GM21381 (cell line): ENCODE results near the gene DHRS13.

ENCODE experiments used
- ATAC-seq: cut with Tn5 transposase; IDR thresholded peaks from one replicate; pipeline ENCODE4 v1.9.1; 2021; ENCODE audit warnings: mild to moderate bottlenecking, moderate library complexity; ENCODE audit not compliant: unreplicated experiment

DHRS13 gene, protein sequence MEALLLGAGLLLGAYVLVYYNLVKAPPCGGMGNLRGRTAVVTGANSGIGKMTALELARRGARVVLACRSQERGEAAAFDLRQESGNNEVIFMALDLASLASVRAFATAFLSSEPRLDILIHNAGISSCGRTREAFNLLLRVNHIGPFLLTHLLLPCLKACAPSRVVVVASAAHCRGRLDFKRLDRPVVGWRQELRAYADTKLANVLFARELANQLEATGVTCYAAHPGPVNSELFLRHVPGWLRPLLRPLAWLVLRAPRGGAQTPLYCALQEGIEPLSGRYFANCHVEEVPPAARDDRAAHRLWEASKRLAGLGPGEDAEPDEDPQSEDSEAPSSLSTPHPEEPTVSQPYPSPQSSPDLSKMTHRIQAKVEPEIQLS

DNA sequence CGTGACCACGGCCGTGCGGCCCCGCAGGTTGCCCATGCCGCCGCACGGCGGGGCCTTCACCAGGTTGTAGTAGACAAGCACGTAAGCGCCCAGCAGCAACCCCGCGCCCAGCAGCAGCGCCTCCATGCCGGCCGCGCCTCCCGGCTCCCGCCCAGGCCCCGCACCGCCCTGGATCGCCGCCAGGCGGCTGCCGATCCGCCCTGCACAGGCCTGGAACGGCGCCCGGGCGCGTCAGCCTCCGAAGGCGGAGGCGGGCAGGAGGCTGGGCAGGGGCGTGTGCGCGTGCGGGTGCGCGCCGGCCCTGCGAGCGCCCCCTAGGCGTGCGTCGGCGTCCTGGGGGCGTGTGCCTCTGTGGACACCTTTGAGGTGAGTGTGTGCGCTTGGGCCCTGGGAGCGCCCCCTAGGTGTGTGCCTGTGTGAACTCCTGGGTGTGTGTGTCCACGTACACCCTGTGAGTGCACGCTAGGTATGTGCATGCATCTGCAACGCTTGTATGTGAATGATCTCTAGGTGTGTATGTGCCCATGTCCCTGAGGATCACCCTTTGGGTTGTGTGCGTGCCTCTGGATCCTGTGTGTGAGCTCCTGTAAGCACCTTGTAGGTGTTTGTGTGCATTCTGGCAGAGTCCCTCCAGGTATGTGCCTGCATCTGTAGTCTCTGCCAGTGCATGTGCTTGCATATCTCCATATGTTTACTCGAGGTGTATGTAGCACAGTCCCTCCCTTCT, at the start of gene DHRS13:
Gene DHRS13 (minus strand): TSS at position 261 of the 727 bp plus-strand sequence. CDS start 135 bp downstream, at position 126.
- ATAC-seq: peak; percentile 83

DNA sequence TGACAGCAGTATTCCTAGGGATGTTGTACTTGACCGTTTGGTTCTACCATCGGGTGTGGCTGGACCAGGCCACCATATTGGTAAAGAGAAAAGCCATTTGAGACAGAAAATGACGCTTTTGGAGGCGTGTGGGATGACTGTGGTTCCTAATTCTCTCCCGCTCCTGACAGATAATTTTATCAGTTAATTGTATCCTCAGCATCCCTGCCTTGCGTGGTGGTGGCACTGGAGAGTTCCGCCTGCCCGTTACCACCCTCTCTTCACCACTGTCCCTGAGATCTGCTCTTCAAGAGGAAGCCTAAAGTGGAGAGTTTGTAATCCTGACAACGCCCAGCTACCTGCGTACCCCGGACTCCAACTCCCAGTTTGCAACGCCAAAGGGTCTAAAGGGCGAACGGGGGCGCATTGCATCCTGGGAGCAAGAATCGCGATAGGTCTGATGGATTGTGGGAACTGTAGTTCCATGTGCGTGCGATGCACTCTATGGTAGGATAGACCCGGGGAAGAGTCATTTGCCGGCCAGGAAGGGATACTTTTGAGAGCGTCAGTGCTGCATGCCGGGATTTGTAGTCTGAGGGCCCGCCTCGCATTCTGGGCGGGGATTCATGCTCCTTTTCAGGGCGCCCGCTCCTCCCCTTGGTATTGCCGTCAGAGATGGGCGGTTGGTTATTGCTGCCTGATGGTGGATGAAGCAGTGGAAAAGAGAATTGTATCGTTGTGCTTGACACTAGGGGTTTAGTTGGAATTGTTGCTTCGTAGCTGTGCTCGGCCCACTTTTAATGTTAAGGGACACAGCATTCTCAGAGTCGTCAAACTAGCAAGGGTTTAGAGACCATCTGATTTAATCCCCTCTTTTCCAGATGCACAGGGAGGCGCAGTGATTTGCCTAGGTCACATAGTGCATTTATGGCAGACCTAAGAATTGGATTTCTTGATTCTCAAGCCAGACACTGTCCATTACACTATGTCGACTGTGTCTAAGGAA, 49.4 kb upstream of the DHRS13 start:
- ATAC-seq: peak; percentile 55

DNA sequence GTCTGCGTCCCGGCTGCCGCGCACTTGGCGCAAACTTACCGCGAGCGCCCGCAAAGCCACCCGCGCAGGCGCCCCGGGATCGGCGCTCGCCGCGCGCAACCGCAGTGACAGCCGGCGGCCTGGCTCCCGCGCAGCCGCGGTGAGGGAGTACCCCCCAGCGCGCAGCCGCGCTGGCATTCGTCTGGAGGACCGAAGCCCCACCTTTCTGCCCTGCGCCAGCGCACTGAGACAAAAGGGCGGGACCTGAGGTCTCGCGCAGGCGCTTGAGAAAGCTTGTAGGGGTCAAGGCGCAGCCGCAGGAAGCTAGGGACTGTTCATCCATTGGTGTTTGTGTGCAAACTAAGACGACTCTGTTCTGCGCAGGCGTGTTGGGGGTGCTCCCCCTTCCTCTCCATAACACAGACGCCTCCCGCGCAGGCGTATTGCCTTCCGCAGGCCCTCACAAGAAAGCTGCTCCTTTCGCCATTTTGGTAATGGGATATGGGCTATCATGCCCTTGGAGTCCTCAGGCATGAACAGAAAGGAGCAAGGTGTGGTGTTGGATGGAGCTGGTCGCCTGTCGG, 48.6 kb upstream of the DHRS13 start, which contains the start of gene PHF12:
Gene PHF12 (minus strand): TSS at position 91 of the 563 bp plus-strand sequence. CDS start 558 bp downstream, outside the sequence.
- peak; percentile 55 for ATAC-seq

DNA sequence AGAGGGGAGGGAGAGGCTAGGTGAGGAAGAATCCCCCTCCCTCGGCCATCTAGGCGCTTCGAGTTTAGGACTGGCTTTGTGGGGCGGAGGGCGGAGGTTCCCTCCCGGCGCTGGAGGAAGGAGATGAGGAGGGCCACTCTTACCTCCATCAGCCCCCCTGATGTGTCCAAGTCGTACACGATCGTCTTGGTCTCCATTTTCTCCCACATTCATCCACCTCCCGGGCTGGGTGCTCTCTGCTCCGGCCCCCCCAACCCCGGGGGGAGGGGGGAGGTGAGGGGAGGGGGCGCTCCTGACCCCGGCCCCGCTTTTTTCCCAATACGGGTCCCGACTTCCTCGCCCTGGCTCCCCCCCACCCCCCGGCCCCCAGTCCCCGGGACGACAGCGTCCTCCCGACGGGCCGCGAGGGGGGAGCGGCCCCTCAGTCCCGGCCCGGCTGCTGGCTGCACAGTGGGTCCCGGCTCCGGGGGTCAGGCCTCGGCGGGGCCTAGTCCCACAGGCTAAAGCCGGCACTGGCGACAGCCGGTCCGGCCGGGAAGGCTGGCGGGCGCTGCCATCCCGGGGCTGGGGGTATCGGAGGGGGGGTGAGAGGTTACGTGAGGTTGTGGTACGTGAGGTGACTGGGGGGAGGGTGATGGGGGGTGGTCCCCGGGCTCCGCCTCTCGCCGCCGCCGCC, 48.0 kb upstream of the DHRS13 start:
- peak; percentile 0 for ATAC-seq

DNA sequence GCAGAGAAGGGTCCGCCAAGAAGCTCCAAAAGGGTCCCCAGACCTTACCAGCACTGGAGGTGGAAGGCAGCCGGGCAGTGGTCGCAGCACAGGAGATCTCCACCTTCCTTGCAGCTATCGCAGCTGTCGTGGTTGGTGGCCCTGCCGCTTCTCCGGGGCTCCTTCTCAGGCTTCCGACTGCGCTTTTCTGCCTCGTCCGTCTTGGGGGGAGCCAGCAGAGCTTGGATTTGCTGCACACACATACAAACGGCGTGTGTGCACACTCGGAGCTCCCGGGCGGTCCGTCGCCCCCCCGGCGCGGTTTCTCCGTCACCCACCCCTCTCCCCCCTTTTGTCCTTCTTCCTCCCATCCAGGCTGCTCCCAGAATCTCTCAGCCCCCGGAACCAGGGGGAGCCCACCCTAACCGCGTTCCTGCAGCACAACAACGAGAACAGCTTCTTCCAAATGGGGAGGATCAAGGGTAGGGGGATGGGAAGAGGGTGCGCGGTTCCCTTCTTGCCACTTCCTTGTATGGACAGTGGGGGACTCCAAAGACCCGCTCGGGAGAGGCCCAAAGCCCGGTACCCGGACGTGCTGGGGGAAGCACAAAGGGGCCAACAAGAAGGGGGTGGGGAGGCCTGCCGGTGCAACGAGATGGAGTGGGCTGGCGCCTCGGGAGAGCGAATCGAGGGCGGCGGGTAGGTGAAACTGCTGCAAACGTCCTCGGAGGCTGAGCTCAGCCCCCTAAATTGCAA, 47.3 kb upstream of the DHRS13 start:
- no peak for ATAC-seq

DNA sequence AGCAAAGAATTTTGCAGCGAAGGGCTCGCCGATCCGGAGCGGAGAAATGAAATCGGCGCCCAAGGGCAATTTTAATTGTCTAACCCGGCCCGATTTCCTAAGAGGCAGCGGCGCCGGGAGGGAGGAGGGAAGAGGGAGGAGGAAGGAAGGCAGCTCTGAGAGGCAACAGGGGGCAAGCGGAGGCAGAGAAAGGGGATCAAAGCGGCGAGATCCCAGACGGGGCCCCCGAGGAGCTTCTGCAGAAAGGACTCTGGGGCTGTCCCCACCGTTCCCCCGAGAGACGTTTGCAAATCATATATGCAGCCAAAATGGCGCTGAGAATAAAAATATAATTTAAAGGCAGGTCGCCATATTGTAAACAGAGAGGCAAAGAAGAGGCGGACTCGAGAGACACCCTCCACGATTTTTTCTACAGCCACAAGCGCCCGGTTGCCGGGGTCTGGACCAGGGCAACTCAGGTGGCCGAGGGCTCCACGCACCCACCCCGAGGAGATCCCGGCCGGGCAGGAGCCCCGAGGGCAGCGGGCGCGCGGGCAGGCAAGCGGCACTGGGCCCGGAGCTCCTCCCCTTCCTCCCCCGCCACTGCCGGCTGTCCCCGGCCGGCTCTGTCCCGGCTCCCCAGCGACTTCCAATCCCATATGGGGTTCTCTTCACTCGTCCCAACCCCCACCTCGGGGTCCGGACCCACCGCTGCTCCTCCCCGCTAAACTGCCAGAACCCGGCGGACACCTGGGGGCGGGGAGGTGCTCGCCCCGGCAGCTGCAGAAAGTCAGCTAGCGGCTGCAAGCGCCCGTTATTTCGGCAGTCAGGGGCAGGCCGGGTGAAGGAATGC, 46.5 kb upstream of the DHRS13 start:
- ATAC-seq: no peak

DNA sequence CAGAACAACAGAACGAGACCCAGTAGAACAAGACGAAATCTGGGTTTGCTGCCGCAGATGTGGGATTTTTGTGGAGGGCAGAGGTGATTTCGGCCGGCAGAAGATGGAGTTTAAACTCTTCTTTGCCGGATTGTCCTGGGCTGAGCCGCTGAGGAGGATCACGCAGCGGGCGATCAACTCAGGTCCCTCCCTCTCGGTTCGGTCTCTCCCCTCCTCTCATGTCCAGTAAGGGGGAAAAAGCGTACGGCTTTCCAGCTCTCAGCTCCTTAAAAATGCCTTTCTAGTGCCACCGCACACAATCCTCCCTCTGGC, 46.0 kb upstream of the DHRS13 start:
- no peak for ATAC-seq

DNA sequence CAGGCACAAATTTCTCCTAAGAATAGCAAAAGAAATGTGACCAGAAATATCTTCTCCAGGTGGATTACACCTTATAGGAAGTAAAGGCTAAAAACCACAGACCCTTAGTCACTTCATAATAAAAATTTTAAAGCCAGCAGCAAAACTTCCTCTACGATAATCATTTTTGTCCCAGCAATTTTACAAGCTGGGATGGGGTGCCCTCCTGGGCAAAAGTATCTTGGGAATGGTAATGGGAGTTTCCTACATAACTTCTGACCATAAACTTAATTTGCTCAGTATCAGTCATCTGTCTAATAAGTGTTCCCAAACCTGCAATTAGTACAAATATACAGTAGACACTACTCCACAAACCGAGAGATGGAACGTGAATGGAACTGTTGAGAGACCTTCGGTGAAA, 45.5 kb upstream of the DHRS13 start:
- no peak for ATAC-seq

DNA sequence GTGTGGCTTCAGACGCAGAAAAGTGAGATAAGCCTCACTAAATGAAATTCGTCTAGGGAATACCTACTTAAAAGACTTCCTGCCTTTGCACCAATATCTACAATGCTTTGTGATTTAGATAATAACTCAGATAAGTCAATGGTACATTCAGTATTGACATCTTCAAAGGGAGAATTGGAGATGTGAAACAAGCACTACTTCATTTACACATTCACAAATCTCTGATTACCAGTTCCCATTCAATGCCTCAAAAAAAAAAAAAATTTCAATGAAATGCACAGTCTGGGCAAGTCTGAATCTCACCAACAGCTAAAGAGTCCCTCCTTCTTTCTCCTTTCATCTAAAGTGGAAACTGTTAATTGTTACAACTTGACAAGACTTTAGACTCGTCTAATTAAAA, 44.8 kb upstream of the DHRS13 start:
- ATAC-seq: no peak

DNA sequence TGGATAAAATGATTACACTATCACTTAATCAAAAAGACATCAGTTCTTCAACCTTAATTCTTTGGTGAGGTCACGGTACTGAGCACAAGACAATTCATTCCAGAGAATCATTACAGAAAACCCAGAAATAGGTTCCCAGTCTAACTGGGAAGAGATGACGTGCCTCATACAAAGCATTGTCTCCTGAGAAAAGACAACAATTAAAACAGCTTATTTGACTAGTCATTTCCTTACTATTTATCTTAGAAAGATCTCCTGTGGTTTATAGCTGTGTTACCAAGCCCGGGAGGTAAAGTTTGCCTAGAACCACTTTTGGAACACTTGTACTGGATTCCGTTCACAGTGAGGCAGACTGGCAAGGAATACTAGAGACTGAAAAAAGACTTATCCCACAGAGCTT, 43.4 kb upstream of the DHRS13 start:
- ATAC-seq: no peak

DNA sequence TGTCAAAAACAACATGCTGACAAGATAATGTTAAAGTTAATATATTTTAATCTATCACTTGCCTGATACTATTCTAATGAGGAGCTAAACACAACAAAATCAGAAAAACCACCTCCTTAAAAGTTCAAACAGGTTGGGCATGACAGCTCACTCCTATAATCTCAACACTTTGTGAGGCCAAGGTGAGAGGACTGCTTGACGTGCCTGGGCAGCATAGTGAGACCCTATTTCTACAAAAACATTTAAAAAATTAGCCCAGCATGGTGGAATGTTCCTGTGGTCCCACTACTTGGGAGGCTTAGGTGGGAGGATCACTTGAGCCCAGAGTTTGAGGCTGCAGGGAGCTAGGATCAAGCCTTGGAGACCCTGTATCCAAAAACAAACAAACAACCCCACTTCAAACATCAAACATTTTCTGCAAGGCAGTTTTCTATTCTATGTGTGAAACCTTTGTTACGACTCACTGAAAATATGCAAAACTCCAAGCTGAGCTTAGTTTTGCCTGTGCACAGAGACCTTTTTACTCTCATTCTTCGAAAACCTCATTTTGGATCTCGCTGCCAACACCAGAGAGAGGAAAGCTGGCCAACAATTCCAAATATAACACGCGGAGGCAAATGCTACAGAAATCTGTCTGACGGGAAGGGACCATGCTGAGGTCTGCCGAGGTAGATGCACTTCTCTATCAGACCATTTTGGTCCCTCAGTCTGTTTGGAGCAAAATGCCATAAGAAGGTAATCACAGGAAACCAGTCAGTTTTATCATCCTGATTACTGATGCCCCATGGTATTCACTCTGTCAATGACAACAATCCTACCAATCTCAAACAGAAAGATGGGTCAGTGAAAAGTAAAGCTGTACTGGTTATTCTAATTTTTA, 42.2 kb upstream of the DHRS13 start:
- no peak for ATAC-seq

DNA sequence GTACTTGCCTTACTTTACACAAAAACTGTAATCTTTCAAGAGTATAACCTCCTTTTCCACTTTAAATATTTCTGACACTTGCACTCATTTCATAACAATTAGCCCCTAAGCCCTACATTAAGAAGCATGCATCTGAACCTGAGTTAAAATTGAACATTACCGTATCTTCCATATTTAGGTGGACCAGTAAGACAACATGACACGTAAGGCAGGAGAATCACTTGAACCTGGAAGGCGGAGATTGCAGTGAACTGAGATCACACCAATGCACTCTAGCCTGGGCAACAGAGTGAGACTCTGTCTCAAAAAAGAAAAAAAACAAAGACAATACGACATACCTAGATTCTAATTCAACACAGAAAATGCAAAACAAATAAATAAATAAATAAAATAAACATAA, 41.5 kb upstream of the DHRS13 start:
- ATAC-seq: no peak

DNA sequence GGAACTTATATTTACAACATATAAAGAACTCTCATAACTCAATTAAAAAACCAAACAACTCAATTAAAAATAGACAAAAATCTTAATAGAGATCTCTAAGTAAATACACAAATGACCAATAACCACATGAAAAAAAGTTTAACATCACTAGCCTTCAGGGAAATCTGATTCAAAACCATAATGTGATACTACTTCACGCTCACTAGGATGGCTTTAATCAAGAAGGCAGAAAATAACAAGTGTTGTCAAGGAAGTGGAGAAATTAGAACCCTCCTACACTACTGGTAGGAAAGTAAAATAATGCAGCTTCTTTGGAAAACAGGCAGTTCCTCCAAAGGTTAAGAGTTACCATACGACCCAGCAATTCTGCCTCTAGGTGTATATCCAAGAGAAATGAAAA, 40.0 kb upstream of the DHRS13 start:
- ATAC-seq: no peak

DNA sequence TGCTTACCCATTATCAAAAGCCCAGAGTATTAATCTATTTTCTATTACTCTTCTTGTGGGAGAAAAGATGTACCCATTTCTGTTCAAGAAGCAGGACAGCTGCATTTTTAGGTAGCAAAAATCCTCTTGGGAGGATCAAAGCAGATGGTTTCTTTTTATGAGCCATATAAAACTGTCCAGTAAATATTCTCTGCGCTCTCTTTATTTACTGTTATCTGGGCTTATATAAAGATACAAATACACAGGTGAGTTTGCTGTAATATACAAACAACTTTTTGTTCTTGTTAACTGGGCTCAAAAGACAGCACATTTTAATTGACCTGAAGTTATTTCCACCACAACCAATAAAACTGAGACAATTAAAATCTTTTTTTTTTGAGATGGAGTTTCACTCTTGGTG, 38.4 kb upstream of the DHRS13 start:
- ATAC-seq: no peak

DNA sequence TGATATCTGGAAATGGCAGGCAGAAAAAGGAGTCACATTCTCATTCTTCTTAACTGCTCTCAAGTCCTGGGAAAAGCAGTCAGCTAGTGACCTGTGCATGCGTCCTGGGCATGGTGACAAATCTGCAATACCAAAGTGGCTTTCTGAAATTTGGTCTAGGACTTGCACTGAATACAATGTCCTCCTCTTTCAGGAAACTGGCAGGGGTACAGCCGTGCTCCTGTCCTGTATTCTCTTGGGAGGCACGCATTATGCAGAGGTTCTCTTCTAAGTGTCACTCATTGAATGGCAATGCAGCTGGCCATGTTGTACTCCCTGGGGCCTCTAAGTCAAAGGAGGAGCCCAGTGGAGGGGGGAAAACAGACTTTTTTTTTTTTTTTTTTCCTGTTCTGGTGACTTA, 37.8 kb upstream of the DHRS13 start:
- no peak for ATAC-seq

DNA sequence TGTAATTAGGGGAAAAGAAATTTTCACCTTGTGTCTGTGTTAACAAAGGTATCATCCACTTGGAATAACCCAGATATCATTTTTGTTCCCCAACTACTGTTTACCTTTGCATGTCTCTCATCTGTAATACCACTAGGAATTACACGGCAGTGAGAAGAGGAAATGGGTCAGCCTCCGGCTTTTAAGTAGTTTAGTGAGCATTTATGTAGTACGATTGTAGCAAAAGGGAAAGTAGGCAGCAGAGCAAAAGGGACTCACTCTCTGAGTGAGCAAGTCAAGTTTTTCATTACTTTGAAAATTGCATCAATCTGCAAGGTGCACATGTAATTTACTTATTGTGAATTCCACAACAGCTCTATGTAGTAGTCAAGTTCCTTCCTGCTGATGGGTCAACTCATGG, 37.3 kb upstream of the DHRS13 start:
- no peak for ATAC-seq

DNA sequence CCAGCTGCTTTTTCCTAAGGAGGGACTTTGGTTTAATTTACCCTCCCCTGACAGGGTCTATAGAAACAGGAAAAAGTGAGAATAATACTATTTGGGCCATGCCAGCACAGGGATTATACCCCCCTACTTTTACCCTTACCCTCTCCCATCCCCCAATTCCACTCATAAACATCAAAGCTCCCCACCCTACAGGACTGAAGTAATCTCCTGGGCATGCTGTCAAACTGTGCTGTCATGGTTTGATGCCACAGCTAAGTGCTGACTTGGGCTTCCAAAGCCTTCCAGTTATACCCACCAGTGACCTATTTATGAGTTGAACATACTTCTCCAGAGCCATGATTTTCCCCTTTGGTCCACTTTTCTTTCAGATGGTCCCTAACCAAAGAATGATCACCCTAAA, 35.7 kb upstream of the DHRS13 start:
- ATAC-seq: no peak
